ENCODE measurements around the gene TMEM94.
A peak's percentile ranks its signal among the peaks of the same experiment; 100 is the strongest.
"Not testable (repeated sequence)": the region's sequence is repeated elsewhere in the genome, so short reads cannot be mapped to it uniquely, and the experiment has no call there.

TMEM94 gene

GRCh38 chr17:75513641-75514000 lies 57.2 kb downstream of the TMEM94 start:
- no peak for DNase-seq

DNA sequence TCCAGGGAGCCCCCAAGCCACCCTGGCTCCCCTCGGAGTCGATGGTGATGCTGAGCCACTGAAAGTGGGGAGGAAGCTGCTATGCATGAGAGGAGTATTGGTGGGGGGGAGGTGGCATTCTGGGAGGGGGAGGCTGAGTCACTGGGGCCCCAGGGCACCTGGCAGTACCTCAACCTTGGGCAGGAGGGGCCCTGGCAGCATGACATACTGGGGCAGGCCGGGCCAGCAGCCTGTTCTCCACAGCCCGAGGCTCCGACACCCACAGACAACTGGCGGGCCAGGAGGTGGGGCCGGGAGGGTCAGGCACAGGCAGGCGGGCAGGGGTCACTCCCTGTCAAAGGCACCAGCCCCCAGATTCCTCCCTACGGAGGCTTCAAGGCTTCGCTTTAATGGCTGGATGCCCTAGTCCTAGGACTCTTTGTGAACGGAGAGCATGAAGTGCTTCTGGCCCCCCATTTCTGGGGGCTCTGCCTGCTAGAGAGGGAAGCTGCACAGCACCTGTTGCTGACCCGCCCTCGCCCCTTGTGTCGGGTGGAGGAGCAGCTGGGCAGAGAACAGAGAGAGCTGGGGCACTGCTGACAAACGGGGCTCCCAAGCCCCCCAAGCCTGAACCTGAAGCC lies 58.0 kb downstream of the TMEM94 start:
- no peak for DNase-seq

GRCh38 chr17:75514919-75515495 lies 58.6 kb downstream of the TMEM94 start:
- DNase-seq = no peak

DNA sequence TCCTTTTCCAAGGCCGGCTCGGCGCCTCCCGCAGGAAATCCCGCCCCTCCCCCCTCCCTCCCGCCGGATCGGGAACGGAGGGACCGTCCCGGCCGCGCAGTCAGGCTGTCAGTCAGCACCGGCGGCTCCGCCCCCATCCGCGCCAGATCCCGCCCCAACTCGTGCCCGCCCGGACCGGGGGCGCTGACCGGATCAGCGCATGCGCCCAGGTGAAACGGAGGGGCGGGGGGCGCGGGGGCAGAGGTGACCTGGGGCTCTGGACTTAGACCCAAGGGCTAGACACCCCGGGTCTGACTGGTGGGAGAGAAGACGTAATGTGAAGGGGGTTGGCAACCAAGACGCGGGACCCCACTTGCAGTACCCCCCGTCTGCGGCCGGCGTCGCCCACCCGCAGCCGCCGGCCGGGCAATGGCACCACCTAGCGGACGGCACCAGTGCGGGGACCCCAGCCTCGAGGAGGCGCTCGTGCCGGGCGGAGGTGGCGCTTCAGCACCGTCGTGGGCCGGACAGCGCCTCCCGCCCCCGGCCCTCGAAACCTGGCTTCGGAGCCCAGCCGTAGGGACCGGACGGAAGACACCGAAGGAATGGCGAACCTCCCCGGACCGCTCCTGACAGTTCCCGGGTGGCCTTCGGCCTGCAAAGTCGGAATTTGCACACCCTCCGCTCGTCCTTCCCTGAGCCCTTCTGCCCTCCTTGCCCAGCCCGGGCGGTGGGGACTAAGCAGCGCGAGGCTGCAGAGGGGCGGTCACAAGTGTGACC lies 59.2 kb downstream of the TMEM94 start, which contains the start of gene CASKIN2:
TSS of gene CASKIN2 (minus strand) at position 42 of the 759 bp plus-strand sequence. CDS start 1,733 bp downstream, outside the sequence.
- DNase-seq = peak; percentile 58

DNA sequence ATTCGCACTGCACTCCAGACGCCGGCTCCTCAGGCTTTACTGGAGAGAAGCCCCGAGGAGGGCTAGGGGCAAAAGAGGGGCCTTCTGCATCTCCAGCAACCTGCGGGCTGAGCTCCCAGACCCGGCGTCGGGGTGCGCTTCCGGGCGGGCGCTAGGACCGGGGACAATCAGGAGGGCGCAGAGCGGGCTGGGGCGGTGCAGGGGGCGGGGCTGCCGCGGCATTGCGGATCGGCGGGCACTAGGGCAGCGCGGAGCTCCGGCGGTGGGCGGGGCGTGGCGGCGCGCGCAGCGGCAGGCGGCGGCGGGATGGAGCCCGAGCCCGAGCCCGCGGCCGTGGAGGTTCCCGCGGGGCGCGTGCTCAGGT lies 59.8 kb downstream of the TMEM94 start, which contains the start of gene TSEN54:
TSS of gene TSEN54 (plus strand) at position 274 of the 364 bp plus-strand sequence. CDS start at position 307, 33 bp downstream.
- DNase-seq = peak; percentile 89

DNA sequence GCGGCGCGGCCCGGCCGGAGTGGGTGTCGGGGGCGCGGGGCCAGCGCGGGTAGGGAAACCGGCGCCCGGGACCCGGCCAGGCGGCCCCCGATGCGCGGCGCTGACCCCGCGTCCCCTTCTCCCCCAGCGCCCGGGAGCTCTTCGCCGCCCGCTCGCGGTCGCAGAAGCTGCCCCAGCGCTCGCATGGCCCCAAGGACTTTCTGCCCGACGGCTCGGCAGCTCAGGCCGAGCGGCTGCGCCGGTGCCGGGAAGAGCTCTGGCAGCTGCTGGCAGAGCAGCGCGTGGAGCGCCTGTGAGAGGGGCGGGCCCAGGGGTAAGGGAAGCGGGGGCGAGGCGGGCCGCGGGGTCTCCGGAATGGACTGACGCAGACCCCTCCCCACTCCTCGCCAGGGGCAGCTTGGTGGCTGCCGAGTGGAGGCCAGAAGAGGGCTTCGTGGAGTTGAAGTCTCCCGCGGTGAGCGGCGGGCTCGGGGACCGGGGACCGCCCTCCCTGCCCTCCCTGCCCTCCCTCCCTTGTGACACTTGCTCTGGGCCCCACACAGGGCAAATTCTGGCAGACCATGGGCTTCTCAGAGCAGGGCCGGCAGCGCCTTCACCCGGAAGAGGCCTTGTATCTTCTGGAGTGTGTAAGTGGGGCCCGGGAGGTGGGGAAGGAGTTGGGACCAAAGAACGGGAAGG lies 60.3 kb downstream of the TMEM94 start:
- no peak for DNase-seq

DNA sequence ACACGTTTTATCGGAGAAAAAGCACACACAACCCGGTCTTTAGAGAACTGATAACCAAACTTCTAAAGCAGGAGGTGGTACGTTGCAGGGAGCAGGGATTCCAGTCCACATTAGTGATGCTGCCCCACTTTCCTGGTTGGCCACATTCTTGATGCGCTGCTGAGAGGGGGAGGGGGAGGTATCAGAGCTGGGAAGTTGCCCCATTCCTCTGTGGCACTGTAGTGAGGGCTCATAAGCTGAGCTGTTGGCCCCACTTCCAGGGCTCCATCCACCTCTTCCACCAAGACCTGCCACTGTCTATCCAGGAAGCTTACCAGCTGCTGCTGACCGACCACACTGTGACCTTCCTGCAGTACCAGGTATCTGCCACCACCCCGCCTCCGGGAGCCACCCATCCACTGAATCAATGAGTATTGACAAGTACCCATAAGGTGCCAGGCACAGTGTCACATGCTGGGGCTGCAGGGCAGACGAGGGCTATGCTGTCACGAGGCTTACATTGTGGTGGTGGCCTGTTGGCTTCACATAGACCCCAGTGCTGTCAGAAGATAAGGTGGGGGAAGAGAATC lies 60.9 kb downstream of the TMEM94 start:
- DNase-seq = no peak

- DNase-seq = no peak
Measured at GRCh38 chr17:75518201-75518600, 61.8 kb downstream of the TMEM94 start.

GRCh38 chr17:75518983-75519537 lies 62.6 kb downstream of the TMEM94 start:
- DNase-seq = no peak

- DNase-seq = not testable (repeated sequence)
Measured at GRCh38 chr17:75520413-75520812, 64.0 kb downstream of the TMEM94 start.

- no peak for DNase-seq
Measured at GRCh38 chr17:75521290-75521689, 64.9 kb downstream of the TMEM94 start.

- no peak for DNase-seq
Measured at GRCh38 chr17:75521951-75522727, 65.7 kb downstream of the TMEM94 start.

- no peak for DNase-seq
Measured at GRCh38 chr17:75523647-75524046, 67.2 kb downstream of the TMEM94 start.

DNA sequence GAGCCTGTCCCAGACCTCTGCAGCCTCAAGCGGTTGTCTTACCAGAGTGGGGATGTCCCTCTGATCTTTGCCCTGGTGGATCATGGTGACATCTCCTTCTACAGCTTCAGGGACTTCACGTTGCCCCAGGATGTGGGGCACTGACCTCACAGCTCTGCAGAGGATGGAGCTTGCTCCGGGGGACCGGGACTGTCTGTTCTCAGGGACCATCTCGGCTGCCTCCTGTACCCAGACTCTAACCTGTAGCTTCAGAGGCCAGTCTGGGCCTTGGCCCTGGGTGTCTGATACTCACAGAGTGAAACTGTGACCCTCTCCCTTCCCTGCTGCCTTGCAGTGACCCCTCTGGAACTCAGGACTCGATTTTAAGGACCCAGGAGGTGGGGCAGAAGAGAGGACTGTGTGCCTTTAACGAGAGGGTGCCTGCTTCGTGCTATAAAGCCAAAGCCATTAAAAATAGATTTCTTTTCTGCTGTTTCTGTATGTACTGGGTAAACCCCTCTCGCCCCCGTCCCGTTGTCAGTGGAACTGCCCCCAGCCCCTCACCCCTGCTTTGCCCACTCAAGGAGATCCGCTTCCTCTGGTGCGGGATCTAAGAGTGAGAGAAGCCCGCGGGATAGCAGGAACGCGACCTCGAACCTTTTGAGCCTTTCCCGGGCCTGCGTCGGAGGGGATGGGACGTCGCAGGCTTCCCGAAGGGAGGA lies 68.0 kb downstream of the TMEM94 start:
- no peak for DNase-seq

- peak; percentile 77 for DNase-seq
Measured at GRCh38 chr17:75524970-75525805, 68.8 kb downstream of the TMEM94 start, which contains the start of gene LLGL2. LLGL2 (plus strand) TSS chr17:75525697; CDS start chr17:75543427, 17,730 bp downstream.

DNA sequence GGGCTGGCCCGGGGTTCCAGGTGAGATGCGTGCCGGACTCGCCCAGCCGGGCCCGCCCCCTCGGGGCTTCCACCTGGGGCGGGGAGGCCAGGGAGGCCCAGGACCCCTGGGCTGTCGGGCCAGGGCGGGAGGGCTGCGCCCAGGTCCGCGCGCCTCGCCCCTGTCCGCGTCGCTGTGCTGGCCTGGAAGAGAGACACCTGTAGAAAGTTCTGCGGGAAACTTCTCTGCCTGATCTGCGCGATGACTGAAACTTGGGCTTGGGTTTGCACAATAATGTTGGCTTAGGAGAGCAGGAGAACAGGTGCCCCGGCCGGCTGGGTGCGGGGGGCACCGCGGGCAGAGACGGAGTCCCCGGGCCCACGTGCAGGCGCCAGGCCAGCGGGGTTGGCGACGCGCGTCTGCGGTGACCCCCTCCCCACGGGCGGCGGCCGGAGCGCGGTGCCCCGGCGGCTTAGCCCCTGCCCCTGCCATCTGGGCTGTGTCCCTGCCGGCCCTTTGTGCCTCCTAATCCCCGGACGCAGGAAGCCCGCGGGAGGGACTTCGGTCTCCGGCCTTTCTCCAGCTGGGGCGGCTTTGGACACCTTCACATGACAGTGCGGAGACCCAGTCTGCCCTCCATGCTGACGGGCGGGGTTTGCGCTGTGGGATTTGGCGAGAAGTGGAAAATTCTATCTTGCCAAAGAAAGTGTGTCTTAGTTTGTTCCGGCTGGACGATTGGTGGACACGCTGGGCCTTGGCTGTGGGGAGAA lies 69.5 kb downstream of the TMEM94 start:
- DNase-seq = no peak

- DNase-seq = no peak
Measured at GRCh38 chr17:75526555-75527270, 70.3 kb downstream of the TMEM94 start.

GRCh38 chr17:75530837-75531720 lies 74.6 kb downstream of the TMEM94 start:
- no peak for DNase-seq
